Spinal cord (tissue), 10 donors: ENCODE results near the gene MAGEC3. TPM values are rescaled to one million over a fixed set of nuclear protein-coding genes. Genes with fewer than 3 reads are reported as not detected.
A peak's percentile ranks its signal among the peaks of the same experiment; 100 is the strongest.

Experiments used
- DNase-seq, 6 donors: peaks; one replicate each; pipeline versions ENCODE4 v3.0.0 to v3.0.0-alpha.2; 2013 to 2015; ENCODE audit warnings: low spot score in 6 of 6, low read depth in 4 of 6
- H3K27ac ChIP-seq: one replicate; pipeline ENCODE4 v1.5.1; 2013; ENCODE audit warnings: low read depth, low read length, control low read depth
- H3K27me3 ChIP-seq: one replicate; pipeline ENCODE4 v1.6.1; 2013; ENCODE audit warnings: low read length; ENCODE audit not compliant: control insufficient read depth, insufficient read depth
- H3K36me3 ChIP-seq: one replicate; pipeline ENCODE4 v1.6.1; 2013; ENCODE audit warnings: low read length; ENCODE audit not compliant: control insufficient read depth, insufficient read depth
- H3K4me1 ChIP-seq: one replicate; pipeline ENCODE4 v1.6.1; 2013; ENCODE audit warnings: low read length; ENCODE audit not compliant: control insufficient read depth, insufficient read depth
- H3K4me3 ChIP-seq: one replicate; pipeline ENCODE4 v1.5.1; 2013; ENCODE audit warnings: low read depth, low read length, control low read depth
- H3K9me3 ChIP-seq: one replicate; pipeline ENCODE4 v1.6.1; 2013; ENCODE audit warnings: low read length; ENCODE audit not compliant: control insufficient read depth, insufficient read depth
- WGBS: methylation state at CpG from one replicate; pipeline ENCODE4 v1.1.5; 2013; ENCODE audit warnings: missing lambda C conversion rate; ENCODE audit not compliant: insufficient coverage; 5-methylcytosine and 5-hydroxymethylcytosine counted together
- polyA plus RNA-seq, 2 donors: library from polyadenylated mRNA; unstranded; fragments of 120-200 nt; gene quantifications; one replicate each; pipeline ENCODE4 v1.2.1, GENCODE V29; 2013; ENCODE audit not compliant: insufficient read length in 2 of 2
- total RNA-seq, 2 donors: library from RNA; depleted of rRNA in 1 of 2; stranded (reverse); fragments of 120-200 nt in 1 of 2; fragments of >200 nt in 1 of 2; gene quantifications; one replicate each; pipeline versions ENCODE4 v1.2.3 to v1.2.4, GENCODE V29; 2013 to 2014
- donor health status: healthy.

The MAGEC3 gene
- total and polyA plus RNA-seq, 4 donors = 0.20 to 2.5 TPM; not detected in 2

GRCh38 chrX:141936080-141936479 lies 98.0 kb downstream of the MAGEC3 start:
- no peaks in the 10 kb centered on the region for H3K36me3 ChIP-seq
- H3K9me3 ChIP-seq = no peaks in the 10 kb centered on the region
- no peak for DNase-seq
- no peaks in the 10 kb centered on the region for H3K4me1 ChIP-seq
- H3K27me3 ChIP-seq = no peaks in the 10 kb centered on the region
- no peak overlapping the region for H3K4me3 ChIP-seq
- no peak overlapping the region for H3K27ac ChIP-seq
- no CpG with 5 or more reads among the region's 1 CpG for WGBS

- no peak overlapping the region for H3K27ac ChIP-seq
- WGBS = no CpG with 5 or more reads among the region's 2 CpGs
- H3K36me3 ChIP-seq = no peaks in the 10 kb centered on the region
Observed at GRCh38 chrX:141941234-141941633, 103.1 kb downstream of the MAGEC3 start.

GRCh38 chrX:141945426-141945825 lies 107.3 kb downstream of the MAGEC3 start:
- H3K36me3 ChIP-seq = no peaks in the 10 kb centered on the region
- 72% methylated on average over 3 of the region's 7 CpGs for WGBS

More at GRCh38 chrX:141941234-141941633, 103.1 kb downstream of the MAGEC3 start:
- Histone ChIP-seq H3K9me3 (no peaks in the 10 kb centered on the region), H3K27me3 (no peaks in the 10 kb centered on the region), H3K4me1 (no peaks in the 10 kb centered on the region), H3K4me3 (no peak overlapping the region)
- peak in 1 of 6 donors; percentile 27 for DNase-seq

GRCh38 chrX:141947350-141947749 lies 109.2 kb downstream of the MAGEC3 start:
- Histone ChIP-seq H3K9me3 (no peaks in the 10 kb centered on the region), H3K27ac (no peak overlapping the region), H3K4me1 (no peaks in the 10 kb centered on the region), H3K27me3 (no peaks in the 10 kb centered on the region), H3K4me3 (no peak overlapping the region), H3K36me3 (no peaks in the 10 kb centered on the region)
- no CpG with 5 or more reads among the region's 3 CpGs for WGBS
- no peak for DNase-seq

More at GRCh38 chrX:141945426-141945825, 107.3 kb downstream of the MAGEC3 start:
- no peaks in the 10 kb centered on the region for H3K9me3 ChIP-seq
- H3K27me3 ChIP-seq = no peaks in the 10 kb centered on the region
- DNase-seq = no peak
- no peaks in the 10 kb centered on the region for H3K4me1 ChIP-seq
- no peak overlapping the region for H3K4me3 ChIP-seq
- H3K27ac ChIP-seq = no peak overlapping the region

Other genes starting within 250 kb of the MAGEC3 start
- gene SPANXA2, start 248.6 kb upstream of the MAGEC3 start, total RNA-seq = not detected
- not detected for gene SPANXA2, start 248.6 kb upstream of the MAGEC3 start, polyA plus RNA-seq
- gene SPANXD, start 139.6 kb upstream of the MAGEC3 start, total RNA-seq = not detected
- not detected for gene SPANXD, start 139.6 kb upstream of the MAGEC3 start, polyA plus RNA-seq
- not detected for gene MAGEC1, start 65.6 kb downstream of the MAGEC3 start, total RNA-seq
- gene MAGEC1, start 65.6 kb downstream of the MAGEC3 start, polyA plus RNA-seq = not detected